DOHH2 (cell line): ENCODE measurements around the gene CCDC88C.

Experiments
- H3F3A ChIP-seq: fragments of 200-600 bp; sonication (generic), shearing (Covaris generic); 2 replicates; pipeline ENCODE4 v1.6.0; 2016; ENCODE audit warnings: antibody characterized with exemption, mild to moderate bottlenecking; ENCODE audit not compliant: control insufficient read depth, insufficient read depth
- H3K27ac ChIP-seq: fragments of 200-600 bp; sonication (generic); 2 replicates; pipeline ENCODE4 v1.5.1; 2014; ENCODE audit warnings: low read depth, mild to moderate bottlenecking, low read length, moderate library complexity
- H3K27me3 ChIP-seq: fragments of 200-600 bp; sonication (generic); 2 replicates; pipeline ENCODE4 v1.6.1; 2014; ENCODE audit warnings: mild to moderate bottlenecking, low read length, mixed read lengths; ENCODE audit not compliant: control insufficient read depth
- H3K36me3 ChIP-seq: fragments of 200-600 bp; sonication (generic); 2 replicates; pipeline ENCODE4 v1.6.1; 2014; ENCODE audit warnings: mild to moderate bottlenecking, low read length, moderate library complexity, mixed read lengths; ENCODE audit not compliant: control insufficient read depth
- H3K4me1 ChIP-seq: fragments of 200-600 bp; sonication (generic); 2 replicates; pipeline ENCODE4 v1.6.1; 2014; ENCODE audit warnings: mild to moderate bottlenecking, low read length, mixed read lengths; ENCODE audit not compliant: control insufficient read depth
- H3K4me2 ChIP-seq: fragments of 200-600 bp; sonication (generic); 2 replicates; pipeline ENCODE4 v1.6.0; 2014; ENCODE audit warnings: mild to moderate bottlenecking, low read length, moderate library complexity
- H3K4me3 ChIP-seq: fragments of 200-600 bp; sonication (generic); 2 replicates; pipeline ENCODE4 v1.5.1; 2014; ENCODE audit warnings: mild to moderate bottlenecking, low read length, mixed read lengths
- H3K79me2 ChIP-seq: fragments of 200-600 bp; sonication (generic); 2 replicates; pipeline ENCODE4 v1.6.1; 2014; ENCODE audit warnings: mild to moderate bottlenecking, low read length, mixed read lengths; ENCODE audit not compliant: control insufficient read depth
- H3K9me2 ChIP-seq: fragments of 200-600 bp; sonication (generic); replicated peaks from 2 replicates; pipeline ENCODE4 v1.6.1; 2014; ENCODE audit warnings: mild to moderate bottlenecking, low read length, mixed read lengths; ENCODE audit not compliant: control insufficient read depth
- H3K9me3 ChIP-seq: fragments of 200-600 bp; sonication (generic); 2 replicates; pipeline ENCODE4 v1.6.1; 2014; ENCODE audit warnings: antibody characterized with exemption, low read length, mixed read lengths; ENCODE audit not compliant: control insufficient read depth, insufficient read depth
- H4K20me1 ChIP-seq: fragments of 200-600 bp; sonication (generic); 2 replicates; pipeline ENCODE4 v1.6.0; 2014; ENCODE audit warnings: low read depth, mild to moderate bottlenecking, antibody characterized with exemption, low read length, moderate library complexity; ENCODE audit not compliant: control insufficient read depth, insufficient read depth
- EZH2phosphoT487 ChIP-seq: fragments of 200-600 bp; sonication (generic); IDR thresholded peaks from 2 replicates; pipeline ENCODE4 v1.6.1; 2017; ENCODE audit warnings: borderline replicate concordance, mild to moderate bottlenecking, antibody characterized with exemption, low read length, moderate library complexity, mixed read lengths
- TF ChIP-seq, protein P1 (sequence below): fragments of 200-600 bp; sonication (generic); IDR thresholded peaks from one replicate; pipeline ENCODE4 v1.5.1; 2014; ENCODE audit warnings: antibody characterized with exemption, mild to moderate bottlenecking, low read depth, low read length; ENCODE audit not compliant: poor library complexity, severe bottlenecking

The CCDC88C gene

DNA sequence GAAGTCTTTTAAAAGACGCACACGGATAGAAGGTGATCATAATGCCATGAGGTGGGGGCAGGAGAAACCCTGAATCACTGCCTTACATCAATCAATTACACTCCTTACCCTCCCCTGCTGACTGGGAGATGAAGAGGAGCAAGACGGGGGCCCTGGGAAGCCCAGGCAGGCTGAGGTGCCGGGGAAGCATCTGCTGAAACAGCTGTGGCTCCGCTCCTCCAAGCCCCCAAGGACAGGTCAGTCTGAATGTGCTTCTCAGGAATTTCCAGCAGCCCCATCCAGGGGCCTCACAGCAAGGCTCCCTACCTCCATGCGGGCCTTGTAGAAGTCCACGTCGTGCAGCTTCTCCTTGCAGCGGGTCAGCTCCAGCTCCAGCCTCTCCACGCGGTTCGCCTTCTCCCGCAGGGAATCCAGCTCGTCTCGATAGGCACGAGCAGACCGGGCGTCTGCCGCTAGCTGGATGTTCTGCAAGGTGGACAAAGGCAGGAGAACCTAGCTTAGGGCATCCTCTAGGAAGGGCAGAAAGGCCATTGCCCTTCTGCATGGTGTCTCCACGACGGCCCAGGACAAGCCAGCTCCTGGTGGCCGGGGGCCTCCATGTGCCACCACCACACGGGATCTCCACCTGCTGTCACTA is 79.8 kb downstream of the CCDC88C start:
- Histone ChIP-seq H3K9me2 (no peaks in the 10 kb centered on the region), H3K4me1 (peaks cover 36% of the 10 kb centered on the region), H3K79me2 (peaks cover 20% of the 10 kb centered on the region), H3K27ac (no peak overlapping the region), H3K27me3 (no peaks in the 10 kb centered on the region), H3K4me3 (no peak overlapping the region), H3F3A (no peaks in the 10 kb centered on the region), H3K4me2 (no peak overlapping the region), H3K9me3 (no peaks in the 10 kb centered on the region), H4K20me1 (no peaks in the 10 kb centered on the region), H3K36me3 (peaks cover 98% of the 10 kb centered on the region)
- TF ChIP-seq EZH2phosphoT487 = no peak
- TF ChIP-seq, protein P1, sequence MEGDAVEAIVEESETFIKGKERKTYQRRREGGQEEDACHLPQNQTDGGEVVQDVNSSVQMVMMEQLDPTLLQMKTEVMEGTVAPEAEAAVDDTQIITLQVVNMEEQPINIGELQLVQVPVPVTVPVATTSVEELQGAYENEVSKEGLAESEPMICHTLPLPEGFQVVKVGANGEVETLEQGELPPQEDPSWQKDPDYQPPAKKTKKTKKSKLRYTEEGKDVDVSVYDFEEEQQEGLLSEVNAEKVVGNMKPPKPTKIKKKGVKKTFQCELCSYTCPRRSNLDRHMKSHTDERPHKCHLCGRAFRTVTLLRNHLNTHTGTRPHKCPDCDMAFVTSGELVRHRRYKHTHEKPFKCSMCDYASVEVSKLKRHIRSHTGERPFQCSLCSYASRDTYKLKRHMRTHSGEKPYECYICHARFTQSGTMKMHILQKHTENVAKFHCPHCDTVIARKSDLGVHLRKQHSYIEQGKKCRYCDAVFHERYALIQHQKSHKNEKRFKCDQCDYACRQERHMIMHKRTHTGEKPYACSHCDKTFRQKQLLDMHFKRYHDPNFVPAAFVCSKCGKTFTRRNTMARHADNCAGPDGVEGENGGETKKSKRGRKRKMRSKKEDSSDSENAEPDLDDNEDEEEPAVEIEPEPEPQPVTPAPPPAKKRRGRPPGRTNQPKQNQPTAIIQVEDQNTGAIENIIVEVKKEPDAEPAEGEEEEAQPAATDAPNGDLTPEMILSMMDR = no peak

GRCh38 chr14:91336093-91336450 is 81.5 kb downstream of the CCDC88C start:
- H4K20me1 ChIP-seq = no peaks in the 10 kb centered on the region
- H3F3A ChIP-seq = no peaks in the 10 kb centered on the region
- H3K4me3 ChIP-seq = no peak overlapping the region
- peaks cover 23% of the 10 kb centered on the region for H3K4me1 ChIP-seq
- H3K9me2 ChIP-seq = no peaks in the 10 kb centered on the region
- H3K27me3 ChIP-seq = no peaks in the 10 kb centered on the region
- peaks cover 94% of the 10 kb centered on the region for H3K36me3 ChIP-seq
- TF ChIP-seq, protein P1 = no peak
- TF ChIP-seq EZH2phosphoT487 = no peak
- peaks cover 13% of the 10 kb centered on the region for H3K79me2 ChIP-seq
- no peak overlapping the region for H3K4me2 ChIP-seq
- no peak overlapping the region for H3K27ac ChIP-seq
- H3K9me3 ChIP-seq = no peaks in the 10 kb centered on the region

DNA sequence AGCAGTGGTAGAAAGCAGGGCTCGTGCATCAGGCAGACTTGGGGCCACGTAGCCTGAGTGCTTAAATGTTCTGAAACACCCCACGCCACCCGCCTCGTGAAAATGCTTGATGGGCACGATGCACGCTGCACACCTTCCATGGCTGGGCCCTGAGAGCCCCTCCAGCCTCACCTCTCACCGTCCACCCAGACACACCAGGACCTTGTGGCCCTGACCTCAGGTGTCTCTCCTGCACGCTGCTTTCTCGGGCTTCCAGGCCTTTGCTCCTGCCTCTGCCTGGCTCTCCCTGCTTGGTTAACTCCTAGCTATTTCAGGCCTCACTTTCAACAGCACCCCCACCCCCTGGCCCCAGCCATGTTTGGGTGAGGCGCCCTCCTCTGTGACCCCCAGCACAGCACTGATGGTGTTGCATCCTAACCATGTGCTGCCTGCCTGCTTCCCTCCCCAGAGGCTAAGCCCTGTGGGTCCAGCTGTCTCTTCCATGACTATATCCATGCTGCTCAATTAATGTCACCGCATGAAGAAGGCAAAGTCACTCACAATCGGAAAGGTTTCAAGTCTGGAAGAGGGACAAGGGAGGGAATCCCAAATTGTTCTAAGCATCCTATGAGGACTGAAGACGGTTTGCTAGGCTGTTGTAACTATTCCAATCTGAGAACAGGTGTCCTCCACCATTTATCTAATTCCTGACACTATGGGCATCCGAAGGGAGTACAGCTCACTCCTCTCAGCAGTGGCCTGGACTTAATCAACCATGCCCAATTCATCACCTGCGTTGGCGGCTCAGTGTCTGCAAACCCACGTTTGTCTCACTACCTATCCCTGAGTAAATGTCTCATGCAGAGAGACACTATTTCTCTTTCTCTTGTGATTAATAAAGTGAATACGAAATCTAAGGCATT is 82.2 kb downstream of the CCDC88C start:
- Histone ChIP-seq H3K9me3 (no peaks in the 10 kb centered on the region), H3K4me1 (peaks cover 23% of the 10 kb centered on the region), H3K79me2 (peaks cover 14% of the 10 kb centered on the region), H3K4me3 (no peak overlapping the region), H3F3A (no peaks in the 10 kb centered on the region), H4K20me1 (no peaks in the 10 kb centered on the region), H3K27me3 (no peaks in the 10 kb centered on the region), H3K27ac (no peak overlapping the region), H3K9me2 (no peaks in the 10 kb centered on the region), H3K36me3 (peaks cover 94% of the 10 kb centered on the region), H3K4me2 (no peak overlapping the region)
- TF ChIP-seq, protein P1 = no peak
- TF ChIP-seq EZH2phosphoT487 = no peak
